DMS153 treated with DMSO at 0.1 percent for 48 hours (cell line): Measurements from ENCODE around the gene TTLL10.

Source experiments
- DNase-seq: peaks from one replicate; lab custom pipeline; 2025; ENCODE audit not compliant: unreplicated experiment; lab: John Stamatoyannopoulos, UW

The TTLL10 gene

DNA sequence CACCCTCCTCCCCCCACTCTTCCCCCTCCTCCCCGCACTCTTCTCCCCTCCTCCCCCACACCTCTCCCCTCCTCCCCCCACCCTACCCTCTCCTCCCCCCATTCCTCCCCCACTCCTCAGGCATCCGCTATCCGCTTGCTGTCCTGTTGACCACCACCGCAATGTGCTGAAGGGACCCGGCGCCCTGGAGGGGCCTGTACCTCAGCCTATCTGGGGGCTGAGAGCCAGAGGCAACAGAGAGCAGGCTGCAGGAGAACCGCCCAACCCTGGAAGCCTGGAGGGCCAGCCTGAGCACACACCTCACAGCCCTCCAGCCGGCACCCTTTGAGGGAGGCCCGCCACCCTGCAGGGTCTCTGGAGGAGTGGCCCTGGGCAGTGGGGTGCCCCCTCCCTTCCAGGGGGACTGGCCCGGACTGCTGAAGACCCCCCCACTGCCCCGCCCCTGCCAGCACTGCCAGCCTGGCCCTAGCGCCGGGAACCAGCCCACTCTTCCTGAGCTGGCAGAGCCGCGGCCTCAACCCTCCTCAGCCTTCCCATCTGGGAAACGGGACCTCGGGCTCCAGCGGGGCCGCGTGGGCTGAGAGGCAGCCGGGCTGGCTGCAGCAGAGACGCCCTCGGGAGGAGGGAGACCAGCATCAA lies 71.6 kb downstream of the TTLL10 start:
- no peak for DNase-seq

DNA sequence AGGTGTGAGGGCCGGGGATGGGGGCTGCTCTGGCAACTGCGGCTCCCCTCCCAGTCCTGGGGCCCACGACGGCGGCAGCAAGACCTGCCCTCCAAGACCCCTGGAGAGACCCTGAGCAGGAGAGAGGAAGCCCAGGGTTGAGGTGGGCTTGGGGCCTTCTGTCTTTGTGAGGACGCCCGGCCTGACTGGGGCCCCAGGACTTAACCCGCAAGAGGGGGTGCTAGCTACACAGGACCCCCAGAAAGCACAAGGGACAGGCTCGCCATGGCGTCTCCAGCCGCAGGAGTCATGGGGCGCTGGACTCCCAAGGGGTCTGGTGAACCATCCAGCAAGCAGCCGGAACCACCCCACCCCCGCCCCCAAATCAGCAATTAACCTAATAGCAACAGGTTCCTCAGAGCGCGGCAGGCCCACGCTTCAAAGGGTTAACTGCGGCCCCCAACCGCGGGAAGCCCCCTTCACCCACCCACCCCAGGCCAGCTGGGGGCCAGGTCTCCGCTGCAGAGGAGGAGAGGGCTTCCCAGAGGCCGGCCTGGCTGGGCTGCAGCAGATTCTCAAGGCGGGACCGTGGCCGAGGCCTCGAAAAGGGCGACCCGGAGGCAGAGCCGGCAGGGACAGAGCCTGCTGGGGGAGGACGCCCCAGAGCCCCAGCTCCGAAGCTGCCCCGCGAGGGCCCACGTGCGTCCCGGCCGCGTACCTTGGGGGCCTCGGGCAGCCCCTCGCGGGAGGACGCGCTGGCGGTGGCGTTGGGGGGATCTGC lies 72.3 kb downstream of the TTLL10 start:
- DNase-seq = no peak

DNA sequence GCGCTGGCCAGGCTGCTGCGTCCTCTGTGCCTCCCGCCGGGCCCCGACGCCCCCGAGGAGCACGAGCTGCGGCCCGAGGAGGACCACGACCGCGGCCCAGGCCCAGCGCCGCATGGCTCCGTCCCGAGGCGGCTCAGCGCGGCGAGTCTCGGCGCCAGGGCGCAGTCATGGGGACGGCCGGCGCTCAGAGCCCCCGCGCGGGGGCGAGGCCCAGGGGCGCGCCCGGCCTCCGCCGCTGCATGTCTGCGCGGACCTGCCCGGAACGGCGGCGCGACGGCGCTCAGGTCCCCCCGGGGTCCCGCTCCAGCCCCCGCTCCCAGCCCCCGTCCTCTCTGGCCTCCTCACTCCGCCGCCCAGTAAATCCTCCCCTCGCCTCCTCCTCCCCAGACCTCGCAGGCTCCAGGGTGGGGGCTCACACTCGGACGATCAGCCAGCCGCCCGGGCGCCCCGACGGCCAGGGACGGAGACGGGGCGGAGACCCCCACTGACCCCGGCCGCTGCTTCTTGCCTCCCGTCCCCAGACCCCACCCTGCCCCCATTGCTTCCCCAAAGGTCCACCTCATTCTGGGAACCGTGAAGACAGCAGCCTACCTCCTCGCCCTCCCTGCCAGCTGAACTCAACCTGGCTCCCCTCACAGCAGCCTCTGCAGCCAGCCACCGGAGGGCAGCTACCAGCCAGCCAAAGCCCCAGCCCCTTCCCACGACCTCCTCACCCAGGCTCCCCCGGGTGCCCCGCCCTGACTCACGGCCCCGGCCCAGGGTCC lies 73.1 kb downstream of the TTLL10 start, which contains the start of gene C1QTNF12:
C1QTNF12 (minus strand) TSS at position 146 of the 764 bp plus-strand sequence; CDS start at position 114, 32 bp downstream.
- DNase-seq = no peak

DNA sequence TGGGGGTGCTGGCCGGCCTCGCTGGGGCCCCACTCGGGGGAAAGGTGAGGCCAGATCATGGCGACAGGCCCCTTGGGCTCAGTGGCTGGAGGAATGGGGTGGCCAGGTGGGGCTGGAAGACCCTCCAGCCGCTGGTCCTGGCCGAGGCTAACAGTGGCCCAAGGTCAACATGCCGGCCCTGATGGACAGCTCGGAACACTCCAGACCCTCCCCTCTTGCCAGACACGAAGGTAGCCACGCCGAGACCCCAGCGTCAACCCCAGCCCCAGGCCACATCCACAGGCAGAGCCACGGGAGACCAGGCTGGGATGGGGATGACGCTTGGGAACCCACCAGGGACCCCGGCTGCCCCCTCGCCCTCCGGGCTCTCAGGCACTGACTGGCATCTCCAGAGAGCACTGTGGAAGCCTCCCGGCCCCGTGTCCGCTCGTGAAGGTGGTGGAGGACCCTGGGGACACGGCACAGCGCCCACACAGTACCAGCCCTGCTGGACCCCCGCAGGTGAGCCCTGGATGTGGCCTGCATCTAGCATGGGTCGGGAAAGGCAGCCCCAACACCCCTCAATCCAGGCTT lies 73.7 kb downstream of the TTLL10 start:
- no peak for DNase-seq
